SK-MEL-5 (cell line): Measurements from ENCODE around the gene SPA17. TPM values are rescaled to one million over a fixed set of nuclear protein-coding genes. Genes with fewer than 3 reads are reported as not detected.
A peak's percentile ranks its signal among the peaks of the same experiment; 100 is the strongest.

Source experiments
- DNase-seq: peaks from one replicate; pipeline ENCODE4 v3.0.0-alpha.2; 2016; ENCODE audit warnings: low read depth, low spot score
- in situ Hi-C: cut with HindIII; loops from 2 replicates; pipeline ENCODE4 v1.10.0; 2016; ENCODE audit warnings: low sequenced_read_pairs, high pct_unique_total_duplicates, low pct_unique_long_range_greater_than_20kb
- polyA plus RNA-seq, 2 experiments: library from polyadenylated mRNA; depleted of rRNA; stranded (reverse); fragments of >200 nt; gene quantifications; 2 replicates each; pipeline ENCODE4 v1.2.3, GENCODE V29; 2015
- total RNA-seq: library from RNA; depleted of rRNA; stranded (reverse); fragments of >200 nt; shearing (Covaris generic); gene quantifications from 2 replicates; pipeline ENCODE4 v1.2.3, GENCODE V29; 2014; rRNA removed

The SPA17 gene
- 7.9 and 9.6 TPM in 2 replicates for total RNA-seq
- 7.8 and 7.9 TPM in 2 replicates for polyA plus RNA-seq (2015; cell fraction: cytosol; rRNA removed)
- 1.7 and 5.3 TPM in 2 replicates for polyA plus RNA-seq (2015; cell fraction: nucleus; rRNA removed)

DNA sequence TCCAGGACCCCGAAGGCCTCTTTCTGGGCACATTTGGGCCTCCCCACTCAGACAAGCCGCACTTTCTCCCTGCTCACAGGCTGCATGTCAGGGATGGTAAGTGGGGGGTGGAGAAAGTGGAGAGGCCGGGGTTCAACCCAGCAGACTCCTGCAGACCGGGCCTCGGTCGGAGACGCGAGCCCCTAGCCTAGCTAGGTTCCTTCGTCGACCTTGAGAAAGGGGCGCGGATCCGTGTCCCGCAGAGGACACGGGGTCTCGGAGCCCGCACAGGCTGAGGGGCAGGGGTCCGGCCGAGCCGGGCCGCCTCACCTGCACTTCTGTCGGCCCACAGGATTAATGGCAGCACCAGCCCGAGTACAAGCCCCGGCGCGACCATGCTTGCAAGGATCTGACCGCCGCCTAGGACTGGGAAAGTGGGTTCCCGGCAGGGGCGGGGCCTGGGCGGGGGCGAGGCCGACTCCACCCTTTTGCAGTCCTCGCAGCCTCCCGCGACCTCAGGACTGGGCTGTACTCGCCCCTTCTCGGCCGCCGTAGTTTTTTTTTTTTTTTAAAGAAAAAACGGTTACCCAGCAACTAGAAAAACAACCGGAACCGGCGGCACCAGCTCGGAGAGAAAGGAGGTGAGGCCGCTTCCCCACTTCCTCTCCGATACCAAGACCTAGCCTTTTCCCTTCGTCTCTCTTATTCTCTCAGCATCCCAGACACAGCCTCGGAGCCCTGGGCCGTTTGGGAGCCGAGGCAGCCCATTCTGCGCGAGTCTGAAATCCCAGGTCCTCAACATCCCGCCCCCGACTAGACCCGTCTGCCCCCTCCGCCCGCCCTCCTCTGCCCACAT, at the start of gene SPA17, which contains the start of gene SIAE:
Gene SPA17, plus strand, starts transcription at position 572 of the 835 bp plus-strand sequence. CDS start 1,361 bp downstream, outside the sequence.
Gene SIAE, minus strand, starts transcription at position 407 of the 835 bp plus-strand sequence. Its CDS starts 31 bp downstream, at position 376.
- DNase-seq = peak; percentile 91
- in situ Hi-C loops = no loop called here

DNA sequence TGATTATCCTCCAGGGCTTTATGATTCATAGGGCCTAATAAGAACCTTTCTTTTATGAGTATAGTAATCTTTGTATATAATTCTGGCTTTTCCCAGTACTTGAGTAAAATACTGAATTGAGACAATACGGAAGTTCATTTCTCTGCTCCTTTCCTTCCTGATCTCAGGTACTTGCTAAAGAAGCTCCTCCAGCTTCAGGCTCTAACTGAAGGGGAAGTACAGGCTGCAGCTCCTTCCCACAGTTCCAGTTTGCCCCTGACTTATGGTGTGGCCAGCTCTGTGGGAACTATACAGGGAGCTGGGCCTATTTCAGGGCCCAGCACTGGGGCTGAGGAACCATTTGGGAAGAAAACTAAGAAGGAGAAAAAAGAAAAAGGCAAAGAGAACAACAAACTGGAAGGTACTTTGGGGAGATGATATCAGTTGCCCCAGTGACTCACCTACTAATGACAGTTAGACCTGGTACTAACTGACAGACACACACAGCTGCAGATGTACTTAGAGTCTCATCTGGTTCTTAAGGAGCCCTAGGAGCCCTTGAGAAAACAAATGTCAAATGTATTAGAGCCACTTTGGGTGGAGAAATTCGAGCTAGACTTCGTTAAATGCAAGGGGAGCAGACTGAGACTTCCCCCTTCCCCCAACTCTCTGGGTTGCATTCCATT, 48.1 kb upstream of the SPA17 start:
- in situ Hi-C loops = no loop called here
- DNase-seq = no peak

DNA sequence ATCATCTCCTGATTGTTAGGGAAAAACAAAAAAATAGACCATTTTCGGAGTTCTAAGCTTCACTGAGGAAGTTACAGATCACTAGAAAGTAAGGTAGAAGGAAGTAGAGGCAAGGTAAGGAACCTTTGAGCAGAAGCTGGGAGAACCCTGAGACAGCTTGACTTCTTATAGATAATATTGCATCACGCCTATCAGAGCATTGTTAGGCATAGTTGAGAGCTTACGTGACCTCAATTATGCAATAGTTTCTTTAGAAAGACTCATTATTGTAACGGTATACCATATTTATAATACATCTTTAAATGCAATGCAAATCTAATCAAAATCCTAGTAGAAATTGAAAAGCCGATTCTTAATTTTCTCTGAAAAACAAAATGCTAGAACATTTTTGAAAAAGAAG, 46.2 kb upstream of the SPA17 start:
- in situ Hi-C loops = no loop called here
- no peak for DNase-seq

DNA sequence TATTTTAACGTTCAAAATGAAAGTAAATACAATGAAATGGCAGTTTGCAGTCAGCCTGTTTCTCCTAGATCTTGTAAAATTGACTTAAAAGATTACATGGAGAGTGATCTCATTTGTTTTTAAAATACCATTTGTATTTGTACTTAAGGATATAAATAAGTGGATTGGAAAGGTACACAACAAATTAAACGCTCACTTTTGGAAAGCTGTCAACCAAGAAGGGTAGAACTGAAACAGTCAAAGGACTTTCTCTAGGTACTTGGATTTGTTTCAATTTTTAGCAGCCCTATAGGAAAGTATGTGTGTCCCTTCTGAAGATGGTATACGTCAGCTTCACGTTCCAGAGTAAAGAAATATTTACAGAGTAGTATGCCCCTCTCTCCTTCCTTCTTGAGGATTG, 43.7 kb upstream of the SPA17 start:
- in situ Hi-C loops = no loop called here

DNA sequence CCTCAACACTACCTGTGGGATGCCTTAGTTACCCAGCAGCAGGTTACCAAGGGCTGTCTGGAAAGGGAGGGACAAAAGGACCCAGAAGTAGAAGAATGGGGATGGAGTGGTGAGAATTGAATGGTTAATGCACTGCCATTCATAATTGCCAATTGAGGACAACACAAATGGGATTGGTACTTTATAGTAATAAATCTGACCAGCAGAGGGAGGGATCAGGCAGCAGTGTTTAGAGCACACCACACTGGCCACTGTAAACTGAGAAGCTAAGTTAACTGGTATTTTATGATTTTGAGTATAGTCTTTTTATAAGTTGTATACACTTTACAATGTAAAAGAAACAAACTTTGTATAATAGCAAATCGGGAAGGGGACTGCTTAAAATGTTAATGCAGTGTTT, 40.3 kb upstream of the SPA17 start:
- peak; percentile 25 for DNase-seq
- in situ Hi-C loops = no loop called here

More for the DNA sequence above, 43.7 kb upstream of the SPA17 start:
- no peak for DNase-seq

DNA sequence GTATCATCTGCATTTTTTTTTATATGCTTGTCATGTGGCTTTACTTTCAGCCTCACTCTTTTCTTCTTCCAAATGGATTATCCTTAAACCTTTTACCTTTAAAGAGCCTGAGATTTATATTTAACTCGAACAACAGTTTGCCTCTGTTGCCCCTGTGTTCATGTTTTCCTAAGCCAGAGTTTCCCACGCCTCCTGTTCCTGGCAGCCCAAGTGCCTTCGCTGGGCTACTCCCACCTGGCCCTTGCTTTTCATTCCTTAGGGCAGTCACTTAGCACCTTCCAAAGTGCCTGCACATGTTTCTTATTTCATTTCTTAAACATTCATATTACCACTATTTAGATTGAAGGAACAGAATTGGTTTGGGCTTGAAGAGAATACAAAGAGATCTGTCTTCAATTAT, 37.8 kb upstream of the SPA17 start:
- no peak for DNase-seq
- in situ Hi-C loops = no loop called here

DNA sequence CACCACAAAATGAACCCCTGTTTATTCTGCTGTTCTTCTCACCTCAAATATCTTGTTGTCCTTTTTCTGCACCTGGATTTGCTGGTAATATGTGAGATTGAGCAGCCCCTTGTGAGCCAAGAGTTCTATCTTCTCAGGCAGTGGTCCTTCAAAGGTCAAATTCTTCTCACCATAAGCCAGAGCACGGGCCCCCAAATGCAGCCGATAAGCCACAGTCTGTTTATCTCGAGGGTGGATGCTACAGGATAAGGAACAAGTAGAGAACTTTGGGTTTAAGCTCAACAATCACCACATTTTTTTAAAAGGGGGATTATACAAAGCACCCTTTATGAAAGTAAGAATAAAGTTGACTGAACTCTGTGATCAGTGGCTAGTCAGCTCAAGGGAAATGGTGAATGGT, 35.2 kb upstream of the SPA17 start:
- in situ Hi-C loops = no loop called here
- DNase-seq = peak; percentile 9

DNA sequence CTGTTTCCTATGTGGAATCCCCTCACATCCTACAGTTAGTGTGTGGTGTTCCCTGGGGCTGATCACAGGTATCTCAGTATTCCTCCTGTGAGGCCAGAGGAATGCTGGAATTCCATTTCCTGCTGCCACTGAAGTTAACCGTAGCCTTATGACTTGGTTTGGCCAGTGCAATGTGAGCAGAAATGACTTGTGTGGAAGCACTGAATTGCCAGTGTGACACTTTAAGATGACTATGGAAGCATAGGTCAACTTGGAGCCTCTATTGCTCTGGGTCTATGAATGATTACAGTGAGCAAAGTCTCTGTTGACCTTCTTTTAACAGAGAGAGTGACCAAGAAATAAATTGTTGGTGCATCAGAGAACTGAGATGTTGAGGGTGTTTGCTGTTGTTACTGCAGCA, 34.5 kb upstream of the SPA17 start:
- DNase-seq = no peak
- in situ Hi-C loops = no loop called here

DNA sequence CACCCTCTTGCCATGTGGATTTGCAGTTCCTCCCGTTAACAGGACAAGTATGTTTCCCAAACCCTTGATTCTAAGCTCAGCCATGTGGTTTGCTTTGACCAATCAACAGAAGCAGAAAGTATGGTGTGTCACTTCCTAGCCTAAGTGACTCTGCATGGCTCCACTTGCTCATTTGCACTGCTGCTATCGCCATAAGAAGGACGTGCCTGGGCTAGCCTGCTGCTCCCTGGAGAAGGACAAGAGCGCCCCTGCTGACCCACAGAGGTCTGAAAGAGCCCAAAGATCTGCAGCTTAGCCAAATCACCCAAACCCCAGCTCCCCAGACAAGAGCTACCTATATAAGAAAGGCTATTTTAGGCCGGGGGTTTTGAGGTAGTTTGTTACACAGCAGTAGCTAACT, 33.0 kb upstream of the SPA17 start:
- DNase-seq = no peak
- in situ Hi-C loops = no loop called here

DNA sequence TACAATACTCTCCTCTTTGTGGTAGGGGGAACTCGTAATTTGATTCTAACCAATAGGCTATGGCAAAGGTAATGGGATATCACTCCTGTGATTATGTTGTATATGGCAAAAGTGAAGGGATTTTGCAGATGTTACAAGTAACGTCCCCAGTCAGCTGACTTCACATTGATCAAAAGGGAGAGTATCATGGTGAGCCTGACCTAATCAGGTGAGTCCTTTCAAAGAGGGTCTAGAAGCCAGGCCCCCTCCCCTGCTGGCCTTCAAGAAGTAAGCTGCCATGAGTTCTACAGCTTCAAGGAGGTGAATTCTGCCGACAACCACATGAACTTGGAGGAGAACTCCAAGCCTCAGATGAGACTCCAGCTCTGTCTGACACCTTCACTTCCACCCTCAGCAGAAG, 31.1 kb upstream of the SPA17 start:
- no peak for DNase-seq
- in situ Hi-C loops = no loop called here

DNA sequence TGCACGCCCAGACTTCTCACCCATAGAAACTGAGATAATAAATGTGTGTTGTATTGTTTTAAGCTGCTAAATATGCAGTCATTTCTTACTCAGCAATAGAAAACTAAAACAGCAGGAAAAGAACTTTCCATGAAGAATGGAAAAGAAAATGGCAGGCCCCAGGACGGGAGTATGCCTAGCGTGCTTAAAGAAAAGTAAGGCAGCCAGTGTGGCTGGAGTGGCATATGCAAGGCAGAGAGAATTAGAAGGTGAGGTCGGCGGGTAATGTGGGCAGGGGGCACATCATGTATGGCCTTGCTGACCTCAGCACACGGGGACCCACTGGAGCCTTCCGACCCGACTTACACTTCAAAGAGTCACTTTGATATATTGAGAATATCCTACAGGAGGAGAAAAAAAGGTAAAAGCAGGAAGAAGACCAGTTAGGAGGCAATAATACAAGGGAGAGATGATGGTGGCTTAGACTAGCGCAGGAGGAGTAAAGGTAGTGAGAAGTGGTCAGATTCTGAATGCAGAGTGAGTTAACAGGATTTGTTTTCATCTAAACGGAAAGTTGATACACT, 30.6 kb upstream of the SPA17 start:
- in situ Hi-C loops = no loop called here
- DNase-seq = no peak

DNA sequence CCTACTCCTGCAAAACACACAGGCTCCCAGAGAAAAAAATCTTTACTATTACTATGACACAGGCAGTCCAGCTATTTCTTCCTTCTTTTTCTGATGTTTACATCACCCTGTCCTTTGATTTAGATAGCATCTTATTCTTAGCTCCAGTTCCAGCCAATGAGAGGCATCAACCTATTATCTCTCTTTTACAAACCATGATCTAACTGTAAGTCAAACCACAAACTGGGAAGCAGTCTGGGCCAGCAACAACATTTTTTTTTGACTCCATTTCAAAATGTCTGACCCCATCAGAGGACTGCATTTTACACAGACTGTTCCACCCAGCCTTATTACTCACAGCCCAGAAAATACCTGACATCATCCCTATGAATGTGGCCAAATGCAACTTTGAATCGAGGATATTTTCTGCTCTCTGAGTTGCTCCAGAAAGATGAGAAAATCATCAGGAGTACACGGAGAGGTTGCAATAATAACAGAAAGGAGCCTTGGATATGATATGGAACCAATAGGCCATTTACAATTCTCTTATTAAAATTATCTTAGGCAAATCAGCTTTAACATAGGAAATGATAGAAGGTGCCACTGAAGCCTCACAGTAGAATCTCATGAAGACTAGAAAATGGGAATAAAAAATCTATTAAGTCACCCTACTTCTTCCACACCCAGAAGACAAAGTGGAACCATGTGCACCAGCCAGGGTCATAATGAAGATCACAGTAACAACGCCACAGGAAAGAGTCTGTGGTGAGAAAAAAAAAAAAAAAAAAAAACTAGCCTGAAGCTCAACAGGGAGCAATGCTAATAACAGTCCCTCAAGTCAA, 29.9 kb upstream of the SPA17 start:
- in situ Hi-C loops = no loop called here
- DNase-seq = no peak

DNA sequence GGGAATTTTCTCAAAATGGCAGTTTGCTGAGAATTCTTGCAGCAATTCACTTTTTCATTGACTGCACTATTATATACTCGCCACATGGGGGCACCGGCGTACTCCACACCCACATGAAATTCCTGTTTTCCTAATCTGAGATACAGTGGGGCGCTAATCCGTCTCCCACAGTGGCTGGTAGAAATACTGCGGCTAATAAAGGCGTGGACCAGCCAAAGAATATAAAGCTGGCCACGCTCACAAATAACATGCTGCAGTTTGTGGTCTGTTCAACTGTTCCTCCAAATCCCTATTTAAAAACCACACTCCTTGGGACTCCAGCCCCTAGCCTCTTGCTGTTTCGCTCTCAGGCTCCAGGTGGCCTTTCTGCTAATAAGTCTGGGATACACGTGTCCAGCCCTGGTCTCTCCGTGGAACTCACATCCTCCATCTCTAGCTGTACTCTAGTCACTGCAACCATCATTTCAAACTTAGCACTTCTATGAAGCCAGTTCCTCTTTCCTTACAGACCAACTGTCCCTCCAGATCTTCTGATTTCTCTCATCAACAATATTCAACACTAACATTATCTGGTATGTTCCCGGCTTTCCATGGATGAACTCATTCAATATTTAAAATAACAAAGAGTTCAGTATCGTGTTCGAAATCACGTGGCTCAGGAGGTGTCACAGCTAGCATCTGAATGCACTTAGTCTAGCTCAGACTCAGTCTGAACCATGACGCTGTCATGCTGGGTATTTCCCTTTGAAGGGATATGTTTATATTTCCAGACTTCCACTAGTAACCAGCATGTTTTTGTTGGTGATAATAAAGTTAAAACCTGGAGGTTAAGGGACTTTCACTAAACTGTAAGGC, 29.1 kb upstream of the SPA17 start:
- in situ Hi-C loops = no loop called here

DNA sequence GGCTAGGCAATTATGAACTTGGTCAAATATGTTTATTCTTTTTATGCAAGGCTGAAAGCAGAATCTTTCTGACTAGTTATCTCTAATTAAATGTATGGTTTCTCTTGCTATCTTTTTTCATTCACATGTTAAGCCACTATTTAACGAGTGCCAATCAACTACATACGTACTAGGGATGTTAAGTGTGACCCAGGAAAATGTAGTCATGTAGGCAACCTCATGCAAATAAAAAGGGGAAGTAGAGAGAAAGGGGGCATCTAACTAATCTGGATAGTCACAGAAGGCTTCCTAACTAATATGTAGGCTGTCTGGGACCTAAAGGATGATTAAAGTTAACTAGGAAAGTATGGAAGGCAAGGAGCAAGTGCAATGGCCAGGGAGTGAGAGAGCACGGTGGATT, 27.6 kb upstream of the SPA17 start:
- DNase-seq = no peak
- in situ Hi-C loops = no loop called here

More for the DNA sequence above, 29.1 kb upstream of the SPA17 start:
- peak; percentile 65 for DNase-seq

DNA sequence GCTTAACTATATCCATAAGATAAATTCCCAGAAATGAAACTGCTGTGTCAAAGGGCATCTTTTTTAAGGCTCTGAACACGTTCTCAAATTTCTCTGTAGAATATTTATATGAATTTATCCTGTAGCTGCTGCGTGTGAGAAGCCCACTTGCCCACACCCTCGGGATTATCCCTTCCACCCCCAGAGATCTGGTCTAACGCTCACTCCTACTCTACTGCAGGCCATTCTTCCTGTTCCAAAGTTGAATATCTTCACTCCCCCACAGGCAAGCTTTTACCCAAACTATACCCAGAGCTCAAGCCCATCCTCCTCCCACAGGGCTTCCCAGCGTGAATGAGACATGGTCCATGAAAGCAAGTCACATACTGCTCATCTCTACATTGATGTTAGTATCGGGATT, 25.1 kb upstream of the SPA17 start:
- in situ Hi-C loops = no loop called here
- no peak for DNase-seq

DNA sequence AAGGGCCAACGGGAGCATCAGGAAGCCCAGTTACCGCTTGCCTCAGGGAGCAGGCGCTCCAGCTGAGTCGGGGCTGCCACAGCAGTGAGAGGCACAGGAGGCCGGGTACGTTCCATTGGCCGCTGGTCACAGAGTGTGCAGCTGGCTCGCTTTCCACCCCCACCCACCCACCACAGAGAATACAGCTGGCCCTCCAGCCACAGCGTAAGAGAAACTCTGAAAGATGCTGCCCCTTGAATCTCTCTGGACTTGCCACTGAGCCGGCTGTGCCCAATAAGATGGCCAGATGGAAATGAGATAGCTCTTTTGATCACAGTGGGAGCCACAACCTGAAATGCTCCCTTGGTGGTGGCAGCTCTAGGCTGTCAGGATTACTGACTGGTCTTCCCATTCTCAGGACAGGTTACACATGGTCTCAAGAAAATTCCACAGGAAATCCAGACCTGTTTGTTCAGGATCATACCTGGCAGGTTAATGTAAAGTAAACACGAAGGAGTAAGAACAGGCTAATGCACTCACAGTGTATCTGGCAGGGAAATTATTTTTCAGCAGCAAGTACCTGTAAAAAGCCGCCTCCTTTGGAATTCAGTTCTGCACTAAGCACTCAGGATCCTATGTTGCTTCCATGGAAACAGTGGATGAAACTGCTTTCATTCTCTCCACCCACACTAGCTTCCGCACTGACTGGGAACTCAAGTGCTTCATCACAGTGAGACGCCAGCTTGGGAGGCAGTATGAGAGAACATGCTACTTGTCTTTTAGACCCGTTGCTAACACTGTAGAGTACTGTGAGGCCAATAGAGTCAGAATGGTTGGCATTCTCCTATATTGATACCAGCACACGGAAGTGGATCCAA, 16.7 kb upstream of the SPA17 start:
- in situ Hi-C loops = no loop called here
- no peak for DNase-seq
